Measurements from ENCODE around the gene DGKB.

The DGKB gene
- 0 reads per million in 2 experiments for total RNA-seq

GRCh38 chr7:14902589-14903067, at the start of gene DGKB:
Gene DGKB (minus strand): TSS chr7:14902751.
- no peak for DNase-seq (ENCODE audit: low read depth)

- no peak for DNase-seq (ENCODE audit: low read depth)
These were observed 47.5 kb upstream of the DGKB start for GRCh38 chr7:14950013-14950412.

DNA sequence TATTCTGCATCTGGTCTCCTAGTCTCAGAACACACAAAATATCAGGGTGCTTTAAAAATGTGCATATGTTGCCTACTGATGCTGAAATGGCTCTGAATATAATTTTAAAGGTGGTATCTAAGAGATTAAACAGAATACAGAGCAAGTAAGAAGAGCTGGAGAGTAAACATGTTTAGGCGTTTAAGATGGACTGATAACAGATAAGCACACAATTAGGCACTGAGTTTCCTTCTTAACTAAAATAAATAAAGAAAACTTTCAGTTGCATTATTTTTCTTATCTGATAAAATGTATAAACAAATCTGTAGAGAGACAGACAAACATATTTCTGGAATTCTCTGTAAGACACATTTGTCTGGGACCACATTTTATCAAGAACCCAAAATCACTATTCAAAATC, 35.6 kb upstream of the DGKB start:
- DNase-seq (ENCODE audit: low read depth): no peak

GRCh38 chr7:14937581-14937980, 35.0 kb upstream of the DGKB start:
- no peak for DNase-seq (ENCODE audit: low read depth)

DNA sequence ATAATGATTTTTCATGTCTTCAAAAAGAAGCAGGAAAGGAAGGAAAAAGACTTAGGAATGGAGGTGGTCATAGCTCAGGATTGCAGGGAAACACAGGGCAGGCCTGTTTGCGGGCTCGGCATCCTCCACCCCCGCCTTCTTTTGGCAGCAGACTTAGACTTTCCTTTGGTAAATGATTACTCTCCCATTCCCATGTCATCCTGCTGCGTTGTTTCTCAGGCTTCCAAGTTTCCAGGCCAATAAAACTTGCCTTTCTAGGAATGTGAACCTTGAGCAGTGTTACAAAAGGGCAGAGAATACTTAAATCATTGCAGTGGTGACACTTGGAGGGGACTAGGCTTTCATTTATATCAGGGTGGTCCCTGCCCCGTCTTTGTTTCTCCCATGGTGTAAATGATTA, 34.0 kb upstream of the DGKB start:
- DNase-seq (ENCODE audit: low read depth): no peak

DNA sequence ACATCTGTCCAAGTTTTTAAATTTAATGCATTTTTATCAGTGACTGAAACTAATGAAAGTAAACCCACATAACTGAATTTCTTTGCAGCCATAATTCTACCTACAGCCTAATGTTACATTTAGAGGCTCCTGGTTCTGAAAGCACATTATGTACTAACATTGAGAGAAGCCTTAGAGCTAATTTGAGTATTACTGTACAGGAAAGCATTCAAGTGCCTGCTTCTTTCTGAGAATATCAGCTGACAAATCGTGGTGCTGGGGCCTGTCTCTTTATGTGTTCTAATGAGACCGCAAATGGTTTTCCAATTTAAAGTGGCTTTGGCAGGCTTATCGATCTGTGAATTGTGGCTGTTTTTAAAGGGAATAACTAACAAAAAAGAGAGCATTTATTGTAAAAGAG, 32.3 kb upstream of the DGKB start:
- no peak for DNase-seq (ENCODE audit: low read depth)

GRCh38 chr7:14931511-14932215, 29.1 kb upstream of the DGKB start:
- DNase-seq (ENCODE audit: low read depth): no peak

GRCh38 chr7:14924398-14924797, 21.8 kb upstream of the DGKB start:
- DNase-seq (ENCODE audit: low read depth): no peak

GRCh38 chr7:14911077-14911476, 8.5 kb upstream of the DGKB start:
- DNase-seq (ENCODE audit: low read depth): no peak

DNA sequence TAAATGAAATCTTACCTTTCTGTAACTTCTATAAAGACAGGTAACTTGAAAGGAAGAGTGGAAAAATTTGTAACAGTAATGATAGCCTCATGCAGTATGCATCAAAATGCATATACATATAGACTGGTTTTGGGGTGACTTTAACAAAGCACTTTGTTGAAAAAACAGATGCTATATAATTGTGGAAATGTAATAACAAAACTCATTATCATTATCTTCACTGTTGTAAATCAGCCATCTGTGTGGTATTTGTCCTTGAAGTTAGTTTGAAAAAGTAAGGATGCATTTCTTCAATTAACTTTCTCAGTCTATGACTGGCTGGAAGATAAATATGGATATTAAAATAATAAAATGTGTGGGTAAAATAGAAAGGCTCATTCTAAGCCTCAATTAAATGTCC, 6.1 kb upstream of the DGKB start:
- no peak for DNase-seq (ENCODE audit: low read depth)

DNA sequence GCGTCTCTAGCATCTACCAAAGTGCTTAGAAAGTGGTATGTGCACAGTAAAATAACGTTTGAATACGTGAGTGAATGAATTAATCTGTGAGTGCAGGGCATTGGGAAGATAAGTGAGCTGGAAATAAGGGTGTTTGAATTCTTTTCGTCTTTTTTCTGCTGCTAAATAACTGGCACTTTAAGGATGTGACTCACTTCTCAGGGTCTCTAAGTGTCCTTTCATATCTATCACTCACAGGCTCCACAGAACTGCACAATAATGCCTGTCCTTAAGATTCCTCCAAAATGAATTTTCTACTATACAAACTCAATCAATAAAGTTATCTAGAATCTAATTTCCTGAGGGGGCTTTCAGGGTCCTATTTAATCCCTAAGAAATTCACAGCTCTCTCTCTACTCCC, 3.2 kb upstream of the DGKB start:
- no peak for DNase-seq (ENCODE audit: low read depth)

DNA sequence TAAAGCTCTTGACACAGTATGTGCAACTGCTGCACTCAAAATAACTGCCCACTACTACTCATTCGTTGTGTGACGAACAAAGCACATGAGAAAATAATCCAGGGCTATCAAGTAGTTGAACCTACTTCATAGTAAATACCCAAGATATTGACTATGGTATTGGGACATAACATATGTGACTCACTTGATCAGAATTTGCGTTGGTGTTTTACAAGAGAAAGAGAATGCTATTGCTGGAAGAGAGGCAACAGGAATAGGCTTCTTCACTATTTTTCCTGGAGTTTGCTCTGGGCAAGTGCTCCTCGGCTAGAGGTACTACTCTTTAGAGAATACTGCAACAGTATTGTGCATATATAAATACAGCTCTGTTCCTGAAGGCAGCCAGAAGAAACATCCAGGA, 2.5 kb downstream of the DGKB start:
- no peak for DNase-seq (ENCODE audit: low read depth)

DNA sequence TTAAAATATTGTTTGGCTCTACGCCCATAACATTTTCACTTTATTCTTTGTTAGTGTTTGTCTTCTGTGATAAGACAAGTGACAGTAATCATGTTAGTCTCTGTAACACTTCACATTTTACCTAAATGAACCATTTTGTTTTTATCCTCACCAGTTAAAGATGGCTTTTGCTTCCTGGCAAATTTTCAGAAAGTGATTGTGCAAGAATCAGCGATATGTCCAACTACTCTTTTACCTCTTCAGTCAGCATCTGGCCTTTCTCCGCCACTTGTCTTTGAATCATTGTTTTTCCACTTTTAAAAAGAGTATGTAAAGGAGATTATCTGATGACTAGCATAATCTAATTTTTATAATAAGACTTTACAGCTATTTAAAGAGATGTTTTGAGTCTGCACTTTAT, 3.5 kb downstream of the DGKB start:
- no peak for DNase-seq (ENCODE audit: low read depth)

GRCh38 chr7:14896461-14896860, 6.1 kb downstream of the DGKB start:
- no peak for DNase-seq (ENCODE audit: low read depth)

DNA sequence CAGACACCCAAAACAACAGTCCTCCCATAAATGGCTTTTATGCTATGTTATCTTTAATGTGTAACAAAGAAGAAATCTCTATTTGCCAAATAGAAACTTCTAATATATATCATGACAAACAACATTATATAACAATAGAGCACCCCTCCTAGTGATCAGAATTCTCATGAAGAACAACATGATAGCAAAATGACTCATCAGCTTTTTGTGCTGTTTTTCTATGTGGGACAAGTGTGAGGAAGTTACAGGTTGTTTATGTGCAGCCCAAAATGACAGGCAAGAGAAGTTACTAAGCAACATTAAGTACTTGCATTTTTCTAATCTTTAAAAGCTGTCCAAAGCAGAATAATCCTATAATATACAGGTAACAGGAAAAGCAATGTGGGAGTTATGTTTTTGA, 7.7 kb downstream of the DGKB start:
- DNase-seq (ENCODE audit: low read depth): no peak

GRCh38 chr7:14892961-14893360, 9.6 kb downstream of the DGKB start:
- DNase-seq (ENCODE audit: low read depth): no peak

DNA sequence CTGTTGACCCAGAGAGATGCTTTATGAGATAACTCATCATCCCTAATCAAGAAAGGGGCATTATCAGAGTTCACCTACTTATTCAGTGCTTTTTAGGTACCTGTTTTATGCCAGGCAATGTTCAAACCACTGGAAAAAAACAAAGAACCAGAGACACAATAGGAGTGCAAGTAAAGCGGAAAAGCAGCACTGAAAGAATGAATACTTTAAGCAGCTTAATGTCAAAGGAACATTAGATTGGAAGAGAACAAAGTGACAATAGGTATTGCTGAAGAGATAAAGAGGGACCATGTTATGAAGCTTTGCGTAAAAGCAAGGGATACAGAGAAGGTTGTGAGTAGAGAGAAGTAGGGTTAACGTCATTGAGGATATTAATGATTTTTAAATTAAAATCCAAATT, 11.3 kb downstream of the DGKB start:
- DNase-seq (ENCODE audit: low read depth): no peak

DNA sequence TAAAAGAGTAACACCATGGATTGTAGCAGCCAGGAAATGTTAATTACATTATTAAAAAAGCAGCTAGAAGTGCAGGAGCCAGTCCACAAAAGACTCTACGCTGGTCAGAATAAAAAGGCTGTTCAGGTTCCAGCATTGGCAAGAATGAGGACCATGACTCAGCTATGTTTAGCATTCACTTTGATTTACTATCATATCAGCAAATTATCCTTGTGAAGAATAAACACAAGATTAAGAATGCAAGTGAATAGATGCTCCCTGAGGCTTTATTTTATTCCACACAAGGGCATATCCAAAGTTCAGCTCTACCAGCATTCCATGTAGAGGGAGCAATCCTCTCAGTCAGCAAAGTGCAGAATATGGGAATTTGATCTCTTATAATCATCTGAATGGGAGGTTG, 13.6 kb downstream of the DGKB start:
- DNase-seq (ENCODE audit: low read depth): no peak

- no peak for DNase-seq (ENCODE audit: low read depth)
These were observed 16.0 kb downstream of the DGKB start for GRCh38 chr7:14886533-14886932.

- DNase-seq (ENCODE audit: low read depth): no peak
These were observed 26.5 kb downstream of the DGKB start for GRCh38 chr7:14875941-14876587.

DNA sequence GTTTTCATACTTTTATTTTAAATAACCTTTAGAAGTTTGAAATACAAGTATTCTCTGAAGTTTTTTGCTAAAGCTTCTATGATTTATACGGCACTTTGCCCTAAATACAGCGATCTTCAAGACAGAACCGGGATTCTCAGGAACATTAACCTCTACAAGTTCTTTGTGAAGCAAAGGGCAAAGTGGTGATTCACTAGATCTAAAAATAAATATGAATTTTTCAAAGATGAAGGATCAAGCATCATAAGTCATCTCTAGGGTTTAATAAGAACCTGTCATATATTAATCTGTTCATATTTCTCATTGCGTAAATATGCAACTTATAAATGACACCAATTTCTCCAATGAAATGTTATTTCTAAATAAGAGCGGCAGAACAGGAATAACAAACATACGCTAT, 30.7 kb downstream of the DGKB start:
- no peak for DNase-seq (ENCODE audit: low read depth)

DNA sequence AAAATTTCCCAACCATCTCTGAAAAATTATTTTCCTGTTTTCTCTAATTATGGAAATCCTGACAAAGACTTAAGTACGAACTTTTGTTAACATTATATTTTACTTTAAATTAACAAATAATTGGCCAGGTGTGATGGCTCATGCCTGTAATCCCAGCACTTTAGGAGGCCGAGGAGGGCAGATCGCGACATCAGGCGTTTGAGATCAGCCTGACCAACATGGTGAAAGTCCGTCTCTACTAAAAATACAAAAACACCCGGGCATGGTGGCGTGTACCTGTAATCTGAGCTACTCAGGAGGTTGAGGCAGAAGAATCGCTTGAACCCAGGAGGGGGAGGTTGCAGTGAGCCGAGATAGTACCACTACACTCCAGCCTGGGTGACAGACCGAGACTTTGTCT, 32.2 kb downstream of the DGKB start:
- DNase-seq (ENCODE audit: low read depth): no peak

- DNase-seq (ENCODE audit: low read depth): no peak
These were observed 33.6 kb downstream of the DGKB start for GRCh38 chr7:14868937-14869336.

DNA sequence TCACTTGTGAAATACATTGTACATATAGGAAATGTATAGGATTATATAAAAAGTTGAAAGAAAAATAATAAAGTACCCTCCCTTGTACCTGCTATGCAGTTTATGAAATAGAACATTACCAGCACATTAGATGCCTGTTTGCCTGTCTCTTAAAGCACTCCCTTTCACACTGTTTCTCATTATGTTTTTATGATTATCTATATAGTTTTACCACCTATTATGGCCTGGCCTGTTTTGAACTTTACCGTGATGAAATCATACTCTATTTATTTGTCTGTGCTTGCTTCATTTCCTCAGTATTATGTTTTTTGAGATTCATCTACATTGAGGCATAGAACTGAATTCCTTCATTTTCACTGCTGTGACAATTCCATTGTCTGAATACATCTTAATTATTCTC, 41.1 kb downstream of the DGKB start:
- no peak for DNase-seq (ENCODE audit: low read depth)

All from T follicular helper cell (primary cell).